Neuronal stem cell (in vitro differentiated cells): ENCODE data around the gene STIP1.
A peak's percentile ranks its signal among the peaks of the same experiment; 100 is the strongest.

Experiments used
- DNase-seq: peaks from one replicate; pipeline ENCODE4 v3.0.0-alpha.2; 2013; ENCODE audit warnings: low spot score
- H2AFZ ChIP-seq: one replicate; pipeline ENCODE4 v1.6.1; 2013; ENCODE audit warnings: mild to moderate bottlenecking, low read length, inconsistent platforms
- H2AK5ac ChIP-seq: 2 replicates; pipeline ENCODE4 v1.6.1; 2013; ENCODE audit warnings: low read depth, mild to moderate bottlenecking, inconsistent platforms, low read length, moderate library complexity, mixed read lengths
- H2BK120ac ChIP-seq: 2 replicates; pipeline ENCODE4 v1.6.1; 2013; ENCODE audit warnings: low read depth, mild to moderate bottlenecking, inconsistent platforms, low read length, moderate library complexity, mixed read lengths
- H2BK12ac ChIP-seq: one replicate; pipeline ENCODE4 v1.6.1; 2013; ENCODE audit warnings: low read length, inconsistent platforms
- H2BK15ac ChIP-seq: 2 replicates; pipeline ENCODE4 v1.6.1; 2013; ENCODE audit warnings: mild to moderate bottlenecking, low read length, inconsistent platforms, mixed read lengths
- H2BK5ac ChIP-seq: one replicate; pipeline ENCODE4 v1.6.1; 2013; ENCODE audit warnings: inconsistent platforms, mild to moderate bottlenecking, low read length, moderate library complexity
- H3K14ac ChIP-seq: one replicate; pipeline ENCODE4 v1.6.1; 2013; ENCODE audit warnings: low read length, inconsistent platforms
- H3K18ac ChIP-seq: 2 replicates; pipeline ENCODE4 v1.6.1; 2013; ENCODE audit warnings: low read length, inconsistent platforms
- H3K23ac ChIP-seq: 2 replicates; pipeline ENCODE4 v1.6.1; 2013; ENCODE audit warnings: low read depth, mild to moderate bottlenecking, mixed read lengths, low read length, inconsistent platforms; ENCODE audit not compliant: poor library complexity
- H3K27ac ChIP-seq: replicated peaks from 3 replicates; pipeline ENCODE4 v1.5.1; 2013; ENCODE audit warnings: low read length, inconsistent platforms
- H3K27me3 ChIP-seq, 3 experiments: 2 replicates each; pipeline ENCODE4 v1.6.1; 2013; ENCODE audit warnings: low read length in 3 of 3, mild to moderate bottlenecking in 2 of 3, inconsistent platforms in 1 of 3, low read depth in 1 of 3, mixed read lengths in 1 of 3, moderate library complexity in 1 of 3; ENCODE audit not compliant: control insufficient read depth in 3 of 3, insufficient read depth in 3 of 3
- H3K36me3 ChIP-seq, 2 donors: replicated peaks in 1 of 2; 2 replicates each; pipeline ENCODE4 v1.6.1; 2013; ENCODE audit warnings: low read length in 2 of 2; ENCODE audit not compliant: control insufficient read depth in 2 of 2, insufficient read depth in 2 of 2
- H3K4ac ChIP-seq: 2 replicates; pipeline ENCODE4 v1.6.1; 2013; ENCODE audit warnings: inconsistent platforms, mild to moderate bottlenecking, low read length, moderate library complexity
- H3K4me1 ChIP-seq, 2 donors: 1 replicate in 1 of 2; 2 replicates in 1 of 2; pipeline ENCODE4 v1.6.1; 2013; ENCODE audit warnings: low read length in 2 of 2, low read depth in 1 of 2; ENCODE audit not compliant: control insufficient read depth in 2 of 2, insufficient read depth in 1 of 2
- H3K4me2 ChIP-seq: one replicate; pipeline ENCODE4 v1.6.1; 2013; ENCODE audit warnings: mild to moderate bottlenecking, low read length, inconsistent platforms; ENCODE audit not compliant: insufficient read depth, poor library complexity, severe bottlenecking
- H3K4me3 ChIP-seq, 2 donors: 2 replicates each; pipeline ENCODE4 v1.5.1; 2013; ENCODE audit warnings: low read length in 2 of 2, mild to moderate bottlenecking in 2 of 2, inconsistent platforms in 1 of 2, moderate library complexity in 1 of 2
- H3K79me1 ChIP-seq: one replicate; pipeline ENCODE4 v1.6.1; 2013; ENCODE audit warnings: low read depth, mild to moderate bottlenecking, inconsistent platforms, low read length, moderate library complexity
- H3K9ac ChIP-seq: one replicate; pipeline ENCODE4 v1.6.1; 2013; ENCODE audit warnings: mild to moderate bottlenecking, low read depth, low read length, inconsistent platforms; ENCODE audit not compliant: poor library complexity
- H3K9me3 ChIP-seq, 2 donors: replicated peaks in 1 of 2; 2 replicates each; pipeline versions ENCODE3 to v1.6.1; 2013; ENCODE audit warnings: low read length in 2 of 2, mild to moderate bottlenecking in 2 of 2, inconsistent platforms in 1 of 2, low read depth in 1 of 2, mixed read lengths in 1 of 2, moderate library complexity in 1 of 2; ENCODE audit not compliant: control insufficient read depth in 2 of 2, insufficient read depth in 1 of 2
- H4K8ac ChIP-seq: one replicate; pipeline ENCODE4 v1.6.1; 2013; ENCODE audit warnings: low read depth, mild to moderate bottlenecking, inconsistent platforms, low read length, moderate library complexity
- H4K91ac ChIP-seq: one replicate; pipeline ENCODE4 v1.6.1; 2013; ENCODE audit warnings: low read length, low read depth, mild to moderate bottlenecking, inconsistent platforms; ENCODE audit not compliant: poor library complexity
- WGBS, 2 donors: extraction: QIAGEN DNeasy Blood & Tissue Kit; methylation state at CpG; one replicate each; pipeline ENCODE4 v1.1.7; 2013; ENCODE audit warnings: missing lambda C conversion rate in 2 of 2, mixed read lengths in 1 of 2; ENCODE audit not compliant: insufficient read length in 2 of 2, insufficient replicate concordance in 1 of 2; ENCODE audit errors: extremely low coverage in 2 of 2; 5-methylcytosine and 5-hydroxymethylcytosine counted together

The STIP1 gene

DNA sequence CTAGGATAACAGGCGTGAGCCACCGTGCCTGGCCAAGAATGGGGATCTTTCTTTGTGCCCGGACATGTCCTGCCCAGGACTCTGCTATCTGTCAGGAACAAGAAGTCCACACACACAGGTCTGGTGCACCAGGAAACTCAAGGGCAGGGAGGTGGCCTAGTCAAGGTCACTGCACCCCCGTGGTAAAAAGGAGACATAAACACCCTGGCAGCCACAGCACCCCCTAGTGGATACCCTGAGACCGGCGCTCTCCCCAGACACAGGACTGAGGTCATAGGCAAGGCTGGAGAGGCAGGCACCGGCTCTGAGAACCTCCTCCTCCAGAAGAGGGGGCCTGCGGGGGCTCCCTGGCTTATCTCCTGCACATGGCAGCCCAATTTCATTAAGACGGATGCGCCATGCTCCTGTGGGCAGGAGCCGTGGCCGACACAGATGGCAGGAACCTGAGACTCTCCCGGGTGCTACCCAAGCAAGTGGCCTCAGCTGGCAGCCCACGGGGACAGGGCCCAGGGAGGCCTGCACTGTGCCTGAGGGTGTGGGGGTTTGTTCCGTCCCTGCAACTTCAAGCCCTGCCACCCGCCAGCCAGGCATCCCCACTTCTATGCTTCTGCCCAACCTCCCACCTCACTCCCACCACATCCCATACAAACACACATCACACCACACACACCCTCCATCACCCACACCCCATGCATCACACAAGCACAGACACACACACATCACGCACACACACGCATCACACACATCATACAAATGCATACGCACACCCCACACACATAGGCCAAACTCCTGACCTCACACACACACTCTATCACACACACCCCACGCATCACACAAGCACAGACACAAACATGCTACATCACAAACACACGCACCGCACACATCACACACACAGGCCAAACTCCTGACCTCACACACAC, 39.7 kb upstream of the STIP1 start:
- peak overlapping the region; percentile 76 for H2BK12ac ChIP-seq
- peak overlapping the region; percentile 68 for H3K23ac ChIP-seq
- no peak overlapping the region for H3K18ac ChIP-seq
- no peak overlapping the region for H4K8ac ChIP-seq
- H3K9ac ChIP-seq, result peak overlapping the region; percentile 83
- H3K4me3 ChIP-seq, result peak overlapping the region in 1 of 2 donors; percentile 31
- peaks cover 9 to 12% of the 10 kb centered on the region in 2 donors for H3K4me1 ChIP-seq
- peak overlapping the region; percentile 46 for H4K91ac ChIP-seq
- H2BK15ac ChIP-seq, result peak overlapping the region; percentile 91
- 100% methylated on average over 1 to 4 of the region's 22 CpGs for WGBS, 2 donors
- H3K4ac ChIP-seq, result no peak overlapping the region
- no peaks in the 10 kb centered on the region for H3K27me3 ChIP-seq
- peak overlapping the region; percentile 89 for H2BK120ac ChIP-seq
- H2AFZ ChIP-seq, result no peak overlapping the region
- peak overlapping the region; percentile 95 for H3K14ac ChIP-seq
- no peak for DNase-seq
- no peak overlapping the region for H3K27ac ChIP-seq
- H3K4me2 ChIP-seq, result no peak overlapping the region
- H3K36me3 ChIP-seq, result no peaks in the 10 kb centered on the region
- no peaks in the 10 kb centered on the region for H3K9me3 ChIP-seq
- no peaks in the 10 kb centered on the region for H3K79me1 ChIP-seq
- H2BK5ac ChIP-seq, result no peak overlapping the region
- H2AK5ac ChIP-seq, result peak overlapping the region; percentile 99

DNA sequence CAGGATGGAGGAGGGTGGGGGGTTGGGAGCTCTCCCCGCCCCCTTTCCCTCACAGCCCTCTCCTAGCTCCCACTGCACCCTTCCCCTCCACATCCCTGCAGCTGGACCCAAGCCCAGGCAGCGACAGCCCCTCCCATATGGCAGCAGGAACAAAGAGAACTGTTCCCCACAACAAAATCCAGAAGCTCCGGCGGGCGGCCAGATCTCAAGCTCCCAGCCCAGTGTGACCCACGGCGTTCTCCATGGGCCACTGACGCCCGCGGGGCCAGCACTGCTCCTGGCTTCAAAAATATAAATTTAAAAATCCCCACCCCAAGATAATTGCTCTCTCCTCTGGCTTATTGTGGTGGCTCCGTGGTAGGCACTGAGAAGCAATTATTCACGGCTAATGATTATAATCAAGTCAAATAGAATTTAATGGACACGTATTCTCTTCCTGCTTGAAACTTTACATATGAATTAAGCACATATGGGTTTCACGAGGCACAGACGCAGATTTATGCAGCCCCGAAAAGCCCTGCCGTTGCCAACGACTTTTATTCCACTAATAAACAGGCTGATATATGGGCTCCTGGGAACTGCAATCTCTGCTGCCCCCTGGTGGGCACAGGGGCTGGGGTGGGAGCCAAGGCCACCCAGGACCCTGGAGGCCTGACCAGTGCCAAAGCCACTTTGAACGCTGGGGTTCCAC, 37.6 kb upstream of the STIP1 start:
- Histone ChIP-seq H3K23ac (no peak overlapping the region), H3K79me1 (no peaks in the 10 kb centered on the region), H3K4ac (no peak overlapping the region), H3K9ac (no peak overlapping the region), H3K27ac (no peak overlapping the region), H2AFZ (peak overlapping the region; percentile 82), H4K91ac (no peak overlapping the region), H4K8ac (no peak overlapping the region), H2BK120ac (no peak overlapping the region), H3K18ac (peak overlapping the region; percentile 89), H2AK5ac (peak overlapping the region; percentile 9), H3K36me3 (no peaks in the 10 kb centered on the region), H2BK12ac (peak overlapping the region; percentile 31), H2BK5ac (peak overlapping the region; percentile 77), H3K9me3 (no peaks in the 10 kb centered on the region), H3K4me3 (no peak overlapping the region), H3K4me1 (peaks cover 9 to 15% of the 10 kb centered on the region in 2 donors), H2BK15ac (no peak overlapping the region), H3K4me2 (peak overlapping the region; percentile 23), H3K14ac (no peak overlapping the region), H3K27me3 (no peaks in the 10 kb centered on the region)
- no CpG with 5 or more reads among the region's 19 CpGs for WGBS, 2 donors
- DNase-seq, result peak; percentile 74

DNA sequence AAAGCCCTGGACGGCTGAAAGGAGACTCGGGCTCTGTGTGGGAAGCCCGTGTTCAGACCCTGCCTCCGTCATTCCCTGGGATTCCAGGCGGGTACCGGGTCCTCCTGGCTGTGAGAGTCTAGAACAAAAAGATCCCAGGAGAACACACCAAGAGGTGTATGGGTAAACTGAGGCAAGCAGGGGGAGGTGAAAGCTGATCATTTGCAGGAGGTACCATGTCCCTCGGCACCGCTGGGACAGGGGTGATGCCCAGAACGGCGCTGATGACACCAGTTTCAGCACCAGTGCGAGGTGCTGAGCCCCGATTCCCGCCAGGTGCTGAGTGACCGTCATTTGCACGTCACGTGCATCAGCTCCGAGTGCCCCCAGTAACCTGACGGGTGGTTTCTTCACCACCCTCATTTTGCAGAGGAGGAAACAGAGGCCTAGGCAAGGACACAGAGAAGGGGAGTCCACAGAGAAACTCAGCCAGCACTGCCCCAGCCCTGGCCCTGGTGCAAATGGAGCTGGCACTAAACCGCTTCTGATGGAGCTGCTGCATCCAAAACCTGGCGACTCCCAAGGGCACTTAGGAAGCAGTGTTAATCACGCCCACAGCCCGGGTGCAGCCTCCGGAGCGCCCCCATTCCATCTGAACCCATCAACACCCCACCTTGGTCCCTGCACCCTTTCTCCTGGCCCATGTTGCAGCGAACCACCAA, 36.9 kb upstream of the STIP1 start:
- Histone ChIP-seq H3K4me3 (no peak overlapping the region), H2AFZ (no peak overlapping the region), H3K36me3 (no peaks in the 10 kb centered on the region), H3K4ac (no peak overlapping the region), H3K27me3 (no peaks in the 10 kb centered on the region), H3K27ac (no peak overlapping the region), H4K91ac (peak overlapping the region; percentile 20), H3K4me1 (peaks cover 9 to 22% of the 10 kb centered on the region in 2 donors), H3K9me3 (no peaks in the 10 kb centered on the region), H2BK120ac (no peak overlapping the region), H3K4me2 (no peak overlapping the region), H3K23ac (peak overlapping the region; percentile 62), H2BK5ac (peak overlapping the region; percentile 49), H4K8ac (no peak overlapping the region), H3K18ac (peak overlapping the region; percentile 62), H3K79me1 (no peaks in the 10 kb centered on the region), H3K14ac (no peak overlapping the region), H2AK5ac (peak overlapping the region; percentile 9), H3K9ac (peak overlapping the region; percentile 25), H2BK12ac (peak overlapping the region; percentile 35), H2BK15ac (peak overlapping the region; percentile 86)
- WGBS, 2 donors, result no CpG with 5 or more reads among the region's 25 CpGs
- no peak for DNase-seq
